ENCODE measurements around the gene MAB21L4. TPM values are rescaled to one million over a fixed set of nuclear protein-coding genes. Genes with fewer than 3 reads are reported as not detected.

Gene MAB21L4
- polyA plus RNA-seq, 4 donors: 1.4 to 2.9 (median 2.1) TPM

DNA sequence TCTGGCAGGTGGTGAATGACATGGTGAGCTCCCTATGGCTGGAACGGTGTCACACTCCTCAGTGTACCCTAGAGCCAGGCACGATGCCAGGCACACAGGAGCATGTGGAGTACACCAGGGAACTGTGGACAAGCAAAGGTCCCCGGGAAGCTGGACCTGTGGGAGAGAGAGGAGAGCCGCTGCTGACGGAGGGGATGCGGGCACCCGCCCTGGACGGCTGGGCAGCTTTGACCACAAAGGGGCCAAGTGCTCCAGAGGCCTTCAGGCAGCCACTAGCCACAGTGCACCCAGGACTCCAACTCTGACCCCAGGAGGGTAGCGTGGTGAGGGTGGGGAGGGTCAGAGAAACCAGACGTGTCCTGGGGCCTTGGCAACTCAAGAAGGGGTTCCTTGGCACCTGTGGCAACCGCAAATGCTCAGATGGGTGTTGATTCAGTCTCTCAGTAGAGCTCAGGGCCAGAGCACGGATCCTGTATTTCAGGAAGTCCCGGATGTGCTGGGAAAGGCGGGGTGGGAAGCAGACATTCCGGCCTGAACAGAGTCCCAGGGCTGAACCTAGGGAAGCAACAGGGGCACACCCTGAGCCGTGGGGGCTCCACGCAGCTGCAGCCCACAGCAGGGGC lies 2.3 kb upstream of the MAB21L4 start:
- no peak for DNase-seq (ENCODE audit: low read depth in 4 of 4, low spot score in 3 of 4)

DNA sequence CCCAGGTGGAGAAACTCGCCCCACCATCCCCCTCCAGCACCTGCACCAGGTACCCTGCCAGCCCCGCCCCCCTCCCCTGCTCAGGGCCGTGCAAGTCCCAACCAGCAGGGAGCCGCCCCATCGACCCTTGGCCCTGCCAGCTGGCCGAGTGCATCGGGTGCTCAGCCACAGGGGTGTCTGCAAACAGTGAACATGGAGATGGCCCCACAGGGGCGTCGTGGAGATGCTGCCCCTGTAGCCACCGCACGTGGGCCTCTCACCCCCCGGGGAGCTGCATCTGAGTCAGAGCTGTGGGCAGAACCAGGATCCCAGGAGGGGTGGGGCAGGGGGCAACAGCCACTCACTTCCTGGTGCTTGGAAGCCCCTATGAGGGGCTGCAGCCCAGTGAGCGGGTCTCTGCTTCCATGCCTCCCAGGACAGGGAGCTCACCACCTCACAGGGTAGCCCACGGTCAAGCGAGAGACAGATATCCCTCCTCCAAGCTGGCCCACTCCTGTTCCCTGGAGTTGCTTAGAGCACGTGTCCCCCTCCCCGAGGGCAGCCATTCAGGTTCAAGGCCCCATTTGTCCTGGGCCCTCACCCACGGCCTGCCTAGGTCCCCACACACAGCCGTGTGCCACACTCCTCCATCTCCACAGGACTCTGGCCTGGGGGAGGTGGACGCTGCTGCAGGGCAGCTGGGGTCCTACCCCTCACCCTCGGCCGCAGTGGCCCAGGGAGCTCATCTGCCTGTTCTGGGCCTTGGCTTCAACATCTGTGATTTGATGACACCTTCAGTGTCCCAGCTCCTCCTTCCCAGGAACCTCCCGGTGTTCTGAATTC lies 1.1 kb upstream of the MAB21L4 start:
- no peak for DNase-seq (ENCODE audit: low read depth in 4 of 4, low spot score in 3 of 4)

DNA sequence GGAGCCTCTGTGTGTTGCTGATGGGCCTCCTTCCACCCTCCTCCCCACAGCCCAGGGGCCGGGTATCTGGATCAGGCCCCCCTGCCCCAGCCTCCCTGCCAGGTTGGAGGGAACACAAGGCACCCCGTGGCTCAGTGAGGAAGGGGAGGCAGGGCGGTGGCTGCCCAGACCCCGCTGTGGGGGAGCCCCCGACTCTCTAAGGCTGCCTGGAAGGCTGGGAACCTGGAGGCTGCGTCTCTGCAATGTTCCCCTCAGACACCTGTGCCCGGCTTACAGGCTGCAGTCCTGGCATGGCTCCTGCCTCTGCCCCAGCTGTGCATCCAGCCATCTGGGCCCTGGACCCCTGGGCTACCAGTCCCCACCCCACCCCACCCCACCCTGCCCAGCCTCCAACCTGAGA lies 438 bp upstream of the MAB21L4 start:
- DNase-seq (ENCODE audit: low read depth in 4 of 4, low spot score in 3 of 4): no peak

GRCh38 chr2:240894836-240895558 lies 959 bp downstream of the MAB21L4 start:
- no peak for DNase-seq (ENCODE audit: low read depth in 4 of 4, low spot score in 3 of 4)

DNA sequence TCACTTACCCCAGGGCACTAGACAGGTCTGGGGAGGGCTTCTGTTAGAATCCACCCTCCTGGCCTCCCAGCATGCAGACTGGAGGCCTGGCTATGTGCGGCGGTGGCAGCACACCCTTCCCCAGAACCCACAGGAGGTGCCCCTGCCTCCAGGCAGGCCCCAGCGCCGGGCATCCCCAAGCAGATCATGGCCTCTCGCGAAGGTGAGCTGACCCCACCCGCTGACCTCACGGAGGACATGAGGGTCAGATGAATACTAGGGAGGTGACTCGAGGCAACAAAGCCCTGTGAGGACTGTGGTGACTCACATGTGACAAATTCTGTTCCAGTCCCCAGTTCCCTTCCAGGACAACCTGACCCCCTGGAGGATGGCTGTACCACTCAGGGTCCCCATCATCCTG lies 1.9 kb downstream of the MAB21L4 start:
- no peak for DNase-seq (ENCODE audit: low read depth in 4 of 4, low spot score in 3 of 4)

DNA sequence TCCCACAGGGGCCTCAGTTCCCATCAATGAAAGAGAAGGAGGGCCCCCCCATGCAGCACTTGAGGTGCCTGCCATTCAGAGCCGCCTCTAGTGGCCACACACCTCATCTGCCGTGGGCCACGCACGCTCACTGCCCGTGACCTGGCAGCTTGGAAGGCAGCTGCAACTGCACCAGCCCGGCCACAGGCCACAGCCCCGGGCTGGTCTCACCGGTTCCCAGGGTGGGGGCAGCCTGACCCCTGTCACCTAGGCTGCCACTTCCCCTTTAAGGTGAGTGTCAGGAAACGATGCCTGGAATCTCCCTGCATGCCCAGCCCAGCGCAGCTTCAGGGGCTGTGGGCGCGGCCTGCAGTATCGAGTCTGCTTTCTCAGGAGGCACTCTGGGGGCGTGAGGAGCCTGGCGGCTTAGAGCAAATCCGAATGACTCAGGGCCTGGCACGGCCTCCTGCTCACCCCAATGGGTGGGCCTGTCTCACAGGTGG lies 2.6 kb downstream of the MAB21L4 start:
- no peak for DNase-seq (ENCODE audit: low read depth in 4 of 4, low spot score in 3 of 4)

- DNase-seq (ENCODE audit: low read depth in 4 of 4, low spot score in 3 of 4): no peak
Measured at GRCh38 chr2:240892925-240893324, 3.0 kb downstream of the MAB21L4 start.

GRCh38 chr2:240892356-240892755 lies 3.6 kb downstream of the MAB21L4 start:
- no peak for DNase-seq (ENCODE audit: low read depth in 4 of 4, low spot score in 3 of 4)

- no peak for DNase-seq (ENCODE audit: low read depth in 4 of 4, low spot score in 3 of 4)
Measured at GRCh38 chr2:240891492-240892340, 4.2 kb downstream of the MAB21L4 start.

GRCh38 chr2:240890691-240891090 lies 5.3 kb downstream of the MAB21L4 start:
- no peak for DNase-seq (ENCODE audit: low read depth in 4 of 4, low spot score in 3 of 4)

DNA sequence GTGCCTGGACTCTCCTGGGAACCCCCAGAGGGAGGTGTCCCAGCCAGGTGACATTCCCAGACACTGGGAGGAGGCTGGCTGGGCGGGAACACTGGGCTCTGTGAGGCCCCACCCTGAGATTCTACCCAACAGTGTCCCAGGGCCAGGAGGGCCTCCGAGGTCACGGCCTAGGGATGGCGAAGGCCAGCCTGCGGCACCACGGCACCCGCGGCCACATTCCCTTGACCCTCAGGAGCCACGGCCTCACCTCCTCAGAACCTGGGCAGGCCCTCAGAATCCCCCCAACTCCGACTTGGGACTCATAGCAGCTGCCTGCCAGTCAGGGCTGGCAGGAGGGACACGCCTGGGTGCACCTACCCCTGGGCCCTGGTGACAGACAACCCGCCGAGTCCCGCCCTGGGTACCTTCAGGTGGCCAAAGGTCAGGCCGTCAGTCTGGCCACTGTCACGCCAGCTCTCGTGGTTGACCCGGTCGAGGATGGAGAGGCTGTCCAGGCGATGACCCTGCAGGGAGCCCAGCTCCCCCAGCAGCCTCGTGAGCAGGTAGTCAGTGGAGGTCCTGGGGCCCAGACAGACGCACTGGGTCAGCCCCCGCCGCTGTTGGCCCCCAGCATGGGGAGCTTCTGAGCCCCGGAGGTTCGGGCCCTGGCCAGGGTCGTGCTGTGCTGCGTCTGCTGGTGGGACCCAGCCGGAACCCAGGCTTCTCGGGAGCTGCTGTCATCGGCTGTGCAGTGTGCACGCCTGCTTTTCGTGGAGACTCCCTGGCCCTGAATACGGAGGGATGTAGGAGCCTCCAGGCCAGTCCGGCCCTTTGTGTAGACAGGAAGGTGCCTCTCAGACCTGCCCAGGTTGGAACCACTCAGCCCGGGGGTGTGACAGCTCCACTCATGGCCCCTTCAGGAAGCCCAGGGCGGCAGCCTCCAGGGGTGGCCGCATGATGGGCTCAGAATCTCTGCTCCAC lies 6.1 kb downstream of the MAB21L4 start:
- no peak for DNase-seq (ENCODE audit: low read depth in 4 of 4, low spot score in 3 of 4)

GRCh38 chr2:240888890-240889573 lies 6.9 kb downstream of the MAB21L4 start:
- DNase-seq (ENCODE audit: low read depth in 4 of 4, low spot score in 3 of 4): no peak

DNA sequence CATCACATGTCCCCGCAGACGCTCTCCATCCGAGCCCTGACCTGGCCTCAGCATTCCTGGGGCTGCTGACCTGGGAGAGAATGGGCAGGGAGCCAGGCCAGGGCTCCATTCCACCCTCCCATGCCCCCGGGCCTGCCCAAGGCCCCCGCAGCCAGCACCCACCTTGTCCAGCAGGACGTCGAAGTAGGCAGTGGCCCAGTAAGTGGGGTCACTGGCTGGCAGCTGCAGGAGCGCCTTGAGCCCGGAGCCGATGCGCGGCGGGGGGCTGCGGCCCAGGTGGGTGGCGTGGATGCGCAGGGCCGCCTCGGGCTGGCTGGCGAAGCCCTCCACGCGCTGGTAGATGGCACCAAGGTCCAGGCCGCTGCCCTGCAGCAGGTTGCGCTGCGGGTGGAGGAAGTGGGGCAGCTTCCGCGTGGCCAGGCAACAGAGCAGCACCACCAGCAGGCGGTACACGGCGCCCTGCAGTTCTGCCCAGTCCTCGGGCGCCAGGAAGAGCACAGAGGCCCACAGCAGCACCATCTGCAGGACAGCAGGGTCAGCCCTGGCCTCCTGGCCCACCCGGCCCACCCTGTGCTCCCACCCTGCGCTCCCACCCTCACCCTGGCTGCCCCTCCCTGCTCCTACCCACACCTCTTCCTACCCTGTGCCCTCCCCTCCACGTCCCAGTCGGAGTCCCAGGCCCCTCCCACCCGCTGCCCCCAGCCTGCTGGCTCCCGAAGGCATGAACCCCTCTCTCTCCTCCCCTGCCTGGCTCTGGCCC lies 7.6 kb downstream of the MAB21L4 start:
- DNase-seq (ENCODE audit: low read depth in 4 of 4, low spot score in 3 of 4): no peak

DNA sequence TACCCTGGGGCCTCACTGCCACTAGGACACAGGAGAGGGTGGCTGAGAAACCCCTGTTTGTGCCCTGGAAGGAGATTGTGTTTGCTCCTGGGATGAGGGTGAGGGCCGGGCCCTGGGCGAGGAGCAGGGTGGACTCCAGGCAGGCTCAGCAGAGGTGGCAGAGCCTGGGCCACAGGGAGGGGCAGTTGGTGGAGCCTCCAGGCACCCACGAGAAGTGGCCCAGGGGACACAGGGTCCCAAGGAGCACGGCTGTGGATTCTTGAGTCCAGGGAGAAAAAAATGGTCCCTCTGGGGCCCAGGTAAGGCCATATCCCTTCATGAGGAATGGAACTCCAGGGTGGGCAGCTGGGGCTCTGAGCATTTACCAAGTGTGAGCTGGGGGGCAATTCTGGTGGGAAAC lies 8.3 kb downstream of the MAB21L4 start:
- no peak for DNase-seq (ENCODE audit: low read depth in 4 of 4, low spot score in 3 of 4)

GRCh38 chr2:240886678-240887609 lies 9.0 kb downstream of the MAB21L4 start:
- no peak for DNase-seq (ENCODE audit: low read depth in 4 of 4, low spot score in 3 of 4)

DNA sequence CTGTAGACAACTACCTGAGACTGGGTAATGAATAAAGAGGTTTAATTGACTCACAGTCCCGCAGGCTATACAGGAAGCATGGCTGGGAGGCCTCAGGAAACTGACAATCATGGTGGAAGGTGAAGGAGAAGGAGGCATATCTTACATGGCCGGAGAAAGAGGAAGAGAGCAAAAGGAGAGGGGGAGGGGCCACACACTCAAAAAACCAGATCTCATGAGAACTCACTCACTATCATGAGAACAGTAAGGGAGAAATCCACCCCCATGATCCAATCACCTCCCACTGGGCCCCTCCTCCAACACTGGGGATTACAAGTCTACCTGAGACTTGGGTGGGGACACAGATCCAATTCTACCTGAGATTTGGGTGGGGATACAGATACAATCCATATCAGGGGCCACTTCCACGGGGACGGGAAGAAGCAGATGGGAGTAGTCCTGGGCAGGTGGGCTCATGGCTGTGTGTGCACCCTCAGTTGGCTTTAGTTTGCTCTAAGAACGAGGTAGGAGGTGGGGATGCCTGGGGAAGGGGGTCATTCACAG lies 9.9 kb downstream of the MAB21L4 start:
- no peak for DNase-seq (ENCODE audit: low read depth in 4 of 4, low spot score in 3 of 4)

DNA sequence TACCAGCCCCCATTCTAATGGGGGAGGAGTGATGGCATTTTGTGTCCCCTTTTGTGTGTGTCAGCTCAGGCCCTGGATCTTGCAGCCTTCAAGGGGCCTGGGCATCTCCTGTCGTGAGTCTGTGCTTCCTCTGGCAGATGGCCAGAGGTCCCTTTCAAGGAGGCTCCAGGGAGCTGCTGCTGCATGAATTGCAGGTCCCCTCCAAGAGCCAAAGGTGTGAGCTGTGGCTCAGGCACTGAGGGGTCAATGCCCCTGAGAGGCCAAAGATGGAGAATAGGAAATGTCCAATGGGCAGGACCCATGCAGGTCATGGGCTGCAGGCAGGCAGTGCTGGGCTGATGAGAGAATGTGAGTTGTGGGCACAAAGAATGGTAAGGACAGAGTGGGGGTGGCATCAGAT lies 10.4 kb downstream of the MAB21L4 start:
- DNase-seq (ENCODE audit: low read depth in 4 of 4, low spot score in 3 of 4): no peak

All from right renal pelvis (tissue), 4 donors.